Activated CD4-positive, alpha-beta T cell treated with anti-CD3 and anti-CD28 coated beads, Interleukin-2, amount 50 U/mL, for 4 hours (primary cell): Measurements from ENCODE around the gene ARHGEF19.
"Not testable (repeated sequence)": the region's sequence is repeated elsewhere in the genome, so short reads cannot be mapped to it uniquely, and the experiment has no call there.

Experiments used
- DNase-seq, 2 experiments: peaks; one replicate each; pipeline ENCODE4 v3.0.0-alpha.2; 2020

ARHGEF19 gene

GRCh38 chr1:16212251-16212961 lies at the start of gene ARHGEF19:
TSS of gene ARHGEF19 (minus strand) at chr1:16212652. CDS start at chr1:16209054, 3,598 bp downstream.
- no peak for DNase-seq

- no peak for DNase-seq
Observed at GRCh38 chr1:16262067-16262466, 49.6 kb upstream of the ARHGEF19 start.

GRCh38 chr1:16260814-16261213 lies 48.4 kb upstream of the ARHGEF19 start:
- no peak for DNase-seq

GRCh38 chr1:16258591-16259135 lies 46.2 kb upstream of the ARHGEF19 start:
- DNase-seq = no peak

- no peak for DNase-seq
Observed at GRCh38 chr1:16257968-16258367, 45.5 kb upstream of the ARHGEF19 start.

GRCh38 chr1:16257556-16257955 lies 45.1 kb upstream of the ARHGEF19 start:
- not testable (repeated sequence) for DNase-seq

- no peak for DNase-seq
Observed at GRCh38 chr1:16256478-16256877, 44.0 kb upstream of the ARHGEF19 start.

- DNase-seq = no peak
Observed at GRCh38 chr1:16254263-16254928, 41.9 kb upstream of the ARHGEF19 start.

- no peak for DNase-seq
Observed at GRCh38 chr1:16253332-16253922, 41.0 kb upstream of the ARHGEF19 start.

GRCh38 chr1:16252912-16253311 lies 40.5 kb upstream of the ARHGEF19 start:
- no peak for DNase-seq

- no peak for DNase-seq
Observed at GRCh38 chr1:16251381-16251780, 38.9 kb upstream of the ARHGEF19 start.

- DNase-seq = no peak
Observed at GRCh38 chr1:16250524-16251251, 38.2 kb upstream of the ARHGEF19 start.

GRCh38 chr1:16249596-16250241 lies 37.3 kb upstream of the ARHGEF19 start:
- DNase-seq = no peak

- DNase-seq = no peak
Observed at GRCh38 chr1:16248603-16249516, 36.4 kb upstream of the ARHGEF19 start.

- DNase-seq = no peak
Observed at GRCh38 chr1:16248007-16248436, 35.6 kb upstream of the ARHGEF19 start.

GRCh38 chr1:16247441-16247840 lies 35.0 kb upstream of the ARHGEF19 start:
- DNase-seq = no peak

GRCh38 chr1:16246961-16247360 lies 34.5 kb upstream of the ARHGEF19 start:
- no peak for DNase-seq

GRCh38 chr1:16246239-16246638 lies 33.8 kb upstream of the ARHGEF19 start:
- not testable (repeated sequence) for DNase-seq

- no peak for DNase-seq
Observed at GRCh38 chr1:16245476-16246196, 33.2 kb upstream of the ARHGEF19 start.

GRCh38 chr1:16244650-16245285 lies 32.3 kb upstream of the ARHGEF19 start:
- DNase-seq = no peak
